ENCODE data around the gene ATP8A2.
A peak's percentile ranks its signal among the peaks of the same experiment; 100 is the strongest.
"Not testable (repeated sequence)": the region's sequence is repeated elsewhere in the genome, so short reads cannot be mapped to it uniquely, and the experiment has no call there.

The ATP8A2 gene

GRCh38 chr13:25771641-25772478 is 400.1 kb downstream of the ATP8A2 start:
- in situ Hi-C loops (cut with HindIII; ENCODE audit: low sequenced_read_pairs) = no loop called here
- peak; percentile 93 for DNase-seq (ENCODE audit: low read depth, low spot score)
- no peak overlapping the region for H3K4me3 ChIP-seq (ENCODE audit: low read depth, low read length)
- no peak for TF ChIP-seq CTCF (IDR thresholded peaks at IDR 0.05; ENCODE audit: low read depth, low read length)

- in situ Hi-C loops (cut with HindIII; ENCODE audit: low sequenced_read_pairs); H3K4me3 ChIP-seq (ENCODE audit: low read depth, low read length); DNase-seq (ENCODE audit: low read depth, low spot score): not testable (repeated sequence)
Measured at GRCh38 chr13:25772534-25772933, 400.8 kb downstream of the ATP8A2 start.

- H3K4me3 ChIP-seq (ENCODE audit: low read depth, low read length); DNase-seq (ENCODE audit: low read depth, low spot score); in situ Hi-C loops (cut with HindIII; ENCODE audit: low sequenced_read_pairs): not testable (repeated sequence)
Measured at GRCh38 chr13:25774056-25774455, 402.3 kb downstream of the ATP8A2 start.

GRCh38 chr13:25775275-25775674 is 403.5 kb downstream of the ATP8A2 start:
- in situ Hi-C loops (cut with HindIII; ENCODE audit: low sequenced_read_pairs) = no loop called here
- DNase-seq (ENCODE audit: low read depth, low spot score) = no peak
- H3K4me3 ChIP-seq (ENCODE audit: low read depth, low read length) = no peak overlapping the region
- TF ChIP-seq CTCF (IDR thresholded peaks at IDR 0.05; ENCODE audit: low read depth, low read length) = no peak

GRCh38 chr13:25775986-25776385 is 404.2 kb downstream of the ATP8A2 start:
- TF ChIP-seq CTCF (IDR thresholded peaks at IDR 0.05; ENCODE audit: low read depth, low read length) = no peak
- no peak overlapping the region for H3K4me3 ChIP-seq (ENCODE audit: low read depth, low read length)
- in situ Hi-C loops (cut with HindIII; ENCODE audit: low sequenced_read_pairs) = no loop called here
- DNase-seq (ENCODE audit: low read depth, low spot score) = no peak

- DNase-seq (ENCODE audit: low read depth, low spot score) = no peak
- H3K4me3 ChIP-seq (ENCODE audit: low read depth, low read length) = no peak overlapping the region
- no peak for TF ChIP-seq CTCF (IDR thresholded peaks at IDR 0.05; ENCODE audit: low read depth, low read length)
- in situ Hi-C loops (cut with HindIII; ENCODE audit: low sequenced_read_pairs) = no loop called here
Measured at GRCh38 chr13:25776722-25777121, 404.9 kb downstream of the ATP8A2 start.

GRCh38 chr13:25777509-25777908 is 405.7 kb downstream of the ATP8A2 start:
- no peak overlapping the region for H3K4me3 ChIP-seq (ENCODE audit: low read depth, low read length)
- DNase-seq (ENCODE audit: low read depth, low spot score) = no peak
- in situ Hi-C loops (cut with HindIII; ENCODE audit: low sequenced_read_pairs) = no loop called here
- no peak for TF ChIP-seq CTCF (IDR thresholded peaks at IDR 0.05; ENCODE audit: low read depth, low read length)
